Upper lobe of left lung (tissue), 4 donors: Measurements from ENCODE around the gene POLE.

ENCODE experiments used
- CTCF ChIP-seq, 6 experiments: fragments of 450-650 bp in 4 of 6; fragments of 200-600 bp in 2 of 6; sonication (generic) in 2 of 6; IDR thresholded peaks; one replicate each; pipeline ENCODE4 v1.5.1; 2016 to 2019; ENCODE audit warnings: antibody characterized with exemption in 6 of 6
- POLR2A ChIP-seq, 4 donors: fragments of 450-650 bp; IDR thresholded peaks; one replicate each; pipeline ENCODE4 v1.5.1; 2016 to 2017; ENCODE audit warnings: antibody characterized with exemption in 4 of 4, mild to moderate bottlenecking in 2 of 4
- POLR2AphosphoS5 ChIP-seq, 2 donors: sonication (generic); formaldehyde crosslinking; IDR thresholded peaks; one replicate each; pipeline ENCODE4 v1.5.1; 2017; ENCODE audit warnings: antibody characterized with exemption in 2 of 2

DNA sequence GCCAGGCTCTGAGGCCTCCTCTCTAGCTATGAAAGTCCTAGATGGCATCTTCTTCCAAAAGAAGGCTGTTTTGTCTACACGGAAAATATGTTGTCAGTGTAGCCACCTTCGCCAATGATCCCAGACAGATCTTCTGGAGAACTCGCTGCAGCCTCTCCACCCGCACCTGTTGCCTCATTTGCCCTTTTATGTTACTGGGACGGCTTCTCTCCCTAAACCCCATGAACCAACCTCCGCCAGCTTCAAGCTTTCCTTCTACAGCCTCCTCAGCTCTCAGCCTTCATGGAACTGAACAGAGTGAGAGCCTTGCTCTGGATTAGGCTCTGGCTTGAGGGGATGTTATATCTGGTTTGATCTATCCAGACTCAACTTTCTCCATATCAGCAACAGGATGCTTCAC lies 57.8 kb downstream of the POLE start:
- TF ChIP-seq CTCF (IDR thresholded peaks at IDR 0.05) = no peak
- TF ChIP-seq POLR2AphosphoS5 (IDR thresholded peaks at IDR 0.05) = no peak
- TF ChIP-seq POLR2A (IDR thresholded peaks at IDR 0.05) = no peak
